Measurements from ENCODE around the gene TNKS1BP1.

- TF ChIP-seq, protein P1, sequence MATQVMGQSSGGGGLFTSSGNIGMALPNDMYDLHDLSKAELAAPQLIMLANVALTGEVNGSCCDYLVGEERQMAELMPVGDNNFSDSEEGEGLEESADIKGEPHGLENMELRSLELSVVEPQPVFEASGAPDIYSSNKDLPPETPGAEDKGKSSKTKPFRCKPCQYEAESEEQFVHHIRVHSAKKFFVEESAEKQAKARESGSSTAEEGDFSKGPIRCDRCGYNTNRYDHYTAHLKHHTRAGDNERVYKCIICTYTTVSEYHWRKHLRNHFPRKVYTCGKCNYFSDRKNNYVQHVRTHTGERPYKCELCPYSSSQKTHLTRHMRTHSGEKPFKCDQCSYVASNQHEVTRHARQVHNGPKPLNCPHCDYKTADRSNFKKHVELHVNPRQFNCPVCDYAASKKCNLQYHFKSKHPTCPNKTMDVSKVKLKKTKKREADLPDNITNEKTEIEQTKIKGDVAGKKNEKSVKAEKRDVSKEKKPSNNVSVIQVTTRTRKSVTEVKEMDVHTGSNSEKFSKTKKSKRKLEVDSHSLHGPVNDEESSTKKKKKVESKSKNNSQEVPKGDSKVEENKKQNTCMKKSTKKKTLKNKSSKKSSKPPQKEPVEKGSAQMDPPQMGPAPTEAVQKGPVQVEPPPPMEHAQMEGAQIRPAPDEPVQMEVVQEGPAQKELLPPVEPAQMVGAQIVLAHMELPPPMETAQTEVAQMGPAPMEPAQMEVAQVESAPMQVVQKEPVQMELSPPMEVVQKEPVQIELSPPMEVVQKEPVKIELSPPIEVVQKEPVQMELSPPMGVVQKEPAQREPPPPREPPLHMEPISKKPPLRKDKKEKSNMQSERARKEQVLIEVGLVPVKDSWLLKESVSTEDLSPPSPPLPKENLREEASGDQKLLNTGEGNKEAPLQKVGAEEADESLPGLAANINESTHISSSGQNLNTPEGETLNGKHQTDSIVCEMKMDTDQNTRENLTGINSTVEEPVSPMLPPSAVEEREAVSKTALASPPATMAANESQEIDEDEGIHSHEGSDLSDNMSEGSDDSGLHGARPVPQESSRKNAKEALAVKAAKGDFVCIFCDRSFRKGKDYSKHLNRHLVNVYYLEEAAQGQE (IDR thresholded peaks at IDR 0.05; ENCODE audit: unreplicated experiment): no peak
- no peak for TF ChIP-seq JUNB (IDR thresholded peaks at IDR 0.05; ENCODE audit: unreplicated experiment)
- no peak for TF ChIP-seq CTCF (conservative IDR thresholded peaks at IDR 0.05; ENCODE audit: low read depth in 2 of 2)
- no peak for TF ChIP-seq EZH2phosphoT487 (IDR thresholded peaks at IDR 0.05; ENCODE audit: unreplicated experiment)
Observed at GRCh38 chr11:57358543-57358961, 33.8 kb upstream of the TNKS1BP1 start.

All from GM23338 (cell line).